NCI-H526 treated with DMSO at 0.1 percent for 48 hours (cell line): ENCODE results near the gene GSTM5.
"Not testable (repeated sequence)": the region's sequence is repeated elsewhere in the genome, so short reads cannot be mapped to it uniquely, and the experiment has no call there.

Experiments
- DNase-seq: peaks from one replicate; lab custom pipeline; 2025; lab: John Stamatoyannopoulos, UW

The GSTM5 gene

GRCh38 chr1:109697066-109697465, 15.0 kb upstream of the GSTM5 start:
- no peak for DNase-seq

GRCh38 chr1:109697861-109698260, 14.2 kb upstream of the GSTM5 start:
- not testable (repeated sequence) for DNase-seq

- DNase-seq = not testable (repeated sequence)
Observed at GRCh38 chr1:109702940-109703339, 9.1 kb upstream of the GSTM5 start.

- DNase-seq = no peak
Observed at GRCh38 chr1:109704173-109704572, 7.9 kb upstream of the GSTM5 start.

GRCh38 chr1:109705411-109705810, 6.6 kb upstream of the GSTM5 start:
- no peak for DNase-seq

GRCh38 chr1:109708949-109709348, 3.1 kb upstream of the GSTM5 start:
- DNase-seq = not testable (repeated sequence)

- not testable (repeated sequence) for DNase-seq
Observed at GRCh38 chr1:109709822-109710221, 2.2 kb upstream of the GSTM5 start.

- no peak for DNase-seq
Observed at GRCh38 chr1:109712321-109712864, 342 bp downstream of the GSTM5 start.

GRCh38 chr1:109713636-109714035, 1.6 kb downstream of the GSTM5 start:
- no peak for DNase-seq

- no peak for DNase-seq
Observed at GRCh38 chr1:109714661-109715372, 2.8 kb downstream of the GSTM5 start.

- no peak for DNase-seq
Observed at GRCh38 chr1:109716121-109716520, 4.1 kb downstream of the GSTM5 start.

GRCh38 chr1:109716570-109717090, 4.6 kb downstream of the GSTM5 start:
- DNase-seq = no peak

- no peak for DNase-seq
Observed at GRCh38 chr1:109717729-109718128, 5.7 kb downstream of the GSTM5 start.

- no peak for DNase-seq
Observed at GRCh38 chr1:109718495-109718894, 6.4 kb downstream of the GSTM5 start.

GRCh38 chr1:109719337-109719837, 7.3 kb downstream of the GSTM5 start:
- no peak for DNase-seq

GRCh38 chr1:109721042-109721441, 9.0 kb downstream of the GSTM5 start:
- DNase-seq = no peak

GRCh38 chr1:109721971-109722370, 9.9 kb downstream of the GSTM5 start:
- DNase-seq = no peak

GRCh38 chr1:109722908-109723691, 11.0 kb downstream of the GSTM5 start:
- peak; percentile 61 for DNase-seq

GRCh38 chr1:109724933-109725332, 12.9 kb downstream of the GSTM5 start:
- DNase-seq = no peak

GRCh38 chr1:109725510-109725909, 13.5 kb downstream of the GSTM5 start:
- DNase-seq = no peak

- DNase-seq = no peak
Observed at GRCh38 chr1:109726007-109726406, 14.0 kb downstream of the GSTM5 start.

GRCh38 chr1:109726728-109727373, 14.8 kb downstream of the GSTM5 start:
- DNase-seq = no peak
